HS-5 (cell line): ENCODE measurements around the gene CDKN2B-AS1.

Source experiments
- DNase-seq: peaks from one replicate; pipeline ENCODE4 v3.0.0-alpha.2; 2012; ENCODE audit warnings: low read depth

The CDKN2B-AS1 gene

DNA sequence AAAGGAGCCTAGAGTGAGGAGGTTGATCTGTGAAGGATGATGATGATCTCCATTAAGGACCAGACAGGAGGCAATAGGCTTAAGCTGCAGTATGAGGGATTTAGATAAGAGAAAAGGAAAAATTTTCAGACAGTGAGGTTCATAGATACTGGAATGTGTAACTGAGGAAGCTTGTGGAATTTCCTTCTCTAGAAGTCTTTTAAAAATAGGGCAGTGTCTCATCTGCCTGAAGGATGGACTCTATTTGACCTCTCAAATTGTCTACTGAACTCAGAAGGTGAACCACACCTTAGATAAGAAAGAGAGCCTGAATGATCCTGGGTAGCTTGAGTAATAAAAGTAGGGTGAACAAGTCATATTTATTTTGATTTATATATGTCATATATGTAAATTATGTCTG lies 162.7 kb downstream of the CDKN2B-AS1 start:
- no peak for DNase-seq

- DNase-seq = no peak
These were observed 163.2 kb downstream of the CDKN2B-AS1 start for GRCh38 chr9:22157828-22158227.

DNA sequence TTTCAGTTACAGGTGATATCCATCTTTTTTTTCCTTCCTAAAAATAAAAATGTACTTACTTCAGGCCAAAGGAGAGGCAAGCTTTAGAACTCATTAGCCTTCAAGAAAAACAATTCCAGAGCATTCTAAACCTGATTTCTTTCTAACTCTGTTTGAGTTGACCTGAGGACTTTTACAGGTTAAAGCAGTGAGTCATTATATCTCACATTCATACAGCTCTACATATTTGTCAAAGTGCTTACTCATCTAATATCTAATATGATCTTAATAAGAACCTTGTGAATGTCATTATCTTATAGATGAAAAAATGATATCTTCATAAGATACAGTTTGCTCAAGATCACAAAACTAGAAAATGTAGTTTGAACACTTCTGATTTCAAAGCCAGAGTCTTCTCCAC lies 163.7 kb downstream of the CDKN2B-AS1 start:
- DNase-seq = no peak

DNA sequence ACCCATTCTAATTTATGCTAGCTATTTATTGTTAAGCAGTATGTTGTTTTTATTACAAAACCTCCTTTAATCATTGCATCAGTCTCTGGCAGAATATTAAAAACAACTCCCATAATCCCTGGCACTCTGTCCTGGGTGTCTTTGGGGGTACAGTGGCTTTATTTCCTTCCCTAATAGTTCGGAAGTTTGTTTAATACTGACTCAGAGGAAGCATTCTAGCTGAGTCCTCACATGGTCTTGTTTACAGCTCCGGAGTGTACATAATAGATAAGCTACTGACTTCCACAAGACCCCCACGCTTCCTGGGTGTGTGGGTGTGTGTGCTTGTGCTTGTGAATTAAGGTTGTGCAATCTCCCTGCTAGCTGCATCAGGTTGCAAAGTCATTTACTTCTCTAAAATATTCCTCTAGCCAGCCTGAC lies 164.3 kb downstream of the CDKN2B-AS1 start:
- no peak for DNase-seq

GRCh38 chr9:22159586-22159985 lies 165.0 kb downstream of the CDKN2B-AS1 start:
- DNase-seq = no peak

DNA sequence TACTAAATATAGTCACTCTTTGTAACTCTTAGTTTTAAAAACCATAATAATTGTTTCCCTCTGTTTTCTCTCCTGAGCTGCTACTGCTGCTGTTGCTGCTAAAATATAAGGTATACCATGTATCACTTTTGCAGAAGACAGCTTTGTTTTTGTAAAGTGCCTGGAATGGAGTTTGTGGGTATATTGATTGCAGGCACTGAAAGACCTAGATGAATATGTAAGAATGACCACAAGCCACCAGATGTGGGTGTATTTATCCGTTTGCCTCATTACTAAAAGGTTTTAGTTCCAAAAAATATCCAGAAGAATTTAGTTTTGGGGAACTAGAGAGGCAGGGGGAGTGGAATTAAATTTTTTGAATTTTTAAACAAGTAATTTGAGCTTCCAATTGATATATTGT lies 165.6 kb downstream of the CDKN2B-AS1 start:
- DNase-seq = no peak

GRCh38 chr9:22165144-22165543 lies 170.6 kb downstream of the CDKN2B-AS1 start:
- DNase-seq = no peak

DNA sequence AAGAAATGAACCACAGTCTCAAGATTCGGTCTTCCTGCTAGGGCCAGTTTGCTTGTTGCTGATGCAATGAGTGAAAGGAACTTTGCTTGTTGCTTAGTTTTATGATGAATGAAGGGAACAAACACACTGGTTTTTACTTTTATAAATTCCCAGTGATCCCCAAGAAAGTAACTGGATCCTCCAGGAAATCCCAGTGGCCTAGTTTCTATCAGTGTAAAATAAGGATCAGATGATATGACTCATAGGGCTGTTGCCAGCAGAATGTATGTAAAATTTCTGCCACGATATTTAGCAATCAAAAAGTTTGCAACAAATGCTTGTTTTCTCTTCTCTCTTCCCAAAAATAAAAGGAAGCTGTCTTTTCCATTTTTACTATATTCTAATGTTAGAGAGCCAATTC lies 174.7 kb downstream of the CDKN2B-AS1 start:
- peak; percentile 67 for DNase-seq

- peak; percentile 72 for DNase-seq
These were observed 175.3 kb downstream of the CDKN2B-AS1 start for GRCh38 chr9:22169727-22170503.
